Dendritic cell treated with granulocyte-macrophage colony-stimulating factor and Interleukin-4, amounts not matched to agents 40 ng/mL and 50 ng/mL, for 4 days (primary cell): ENCODE results near the gene ASB1.

Experiments
- H3K27ac Mint-ChIP-seq: one replicate; pipeline ENCODE4 v1.8.0; 2022; ENCODE audit warnings: mild to moderate bottlenecking, mixed read lengths
- H3K27me3 Mint-ChIP-seq: one replicate; pipeline ENCODE4 v1.8.0; 2022; ENCODE audit warnings: mild to moderate bottlenecking, mixed read lengths
- H3K36me3 Mint-ChIP-seq: one replicate; pipeline ENCODE4 v1.8.0; 2022; ENCODE audit warnings: low read depth, mixed read lengths
- H3K4me1 Mint-ChIP-seq: one replicate; pipeline ENCODE4 v1.8.0; 2022; ENCODE audit warnings: low read depth, mixed read lengths
- H3K4me3 Mint-ChIP-seq: one replicate; pipeline ENCODE4 v1.8.0; 2022; ENCODE audit warnings: mild to moderate bottlenecking, moderate library complexity, mixed read lengths
- H3K9me3 Mint-ChIP-seq: one replicate; pipeline ENCODE4 v1.8.0; 2022; ENCODE audit warnings: mixed read lengths
- intact Hi-C: fragments of 100-400 bp; cut with micrococcal nuclease; formaldehyde crosslinking; loops from one replicate; pipeline ENCODE4 v1.15.0; 2022

ASB1 gene

DNA sequence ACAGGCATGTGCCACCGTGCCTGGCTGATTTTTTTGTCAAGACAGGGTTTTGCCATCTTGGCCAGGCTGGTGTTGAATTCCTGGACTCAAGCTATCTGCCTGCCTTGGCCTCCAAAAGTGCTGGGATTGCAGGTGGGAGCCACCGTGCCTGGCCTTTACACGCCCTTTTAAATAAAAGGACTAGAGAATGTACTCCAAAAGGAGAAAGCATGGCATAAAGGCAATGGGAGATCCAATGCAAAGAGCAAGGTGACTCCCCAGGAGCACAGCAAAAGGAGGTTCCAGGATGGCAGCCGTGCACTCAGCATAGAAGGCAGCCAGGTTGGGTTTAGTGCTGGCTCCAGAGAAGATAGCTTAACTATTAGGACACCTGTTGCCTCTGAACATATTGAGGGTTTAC lies 27.1 kb downstream of the ASB1 start:
- H3K27ac Mint-ChIP-seq: no peak overlapping the region
- intact Hi-C loops: no loop called here
- no peak overlapping the region for H3K4me3 Mint-ChIP-seq
- H3K4me1 Mint-ChIP-seq: peaks cover 18% of the 10 kb centered on the region
- peaks cover 27% of the 10 kb centered on the region for H3K9me3 Mint-ChIP-seq
- peaks cover 36% of the 10 kb centered on the region for H3K36me3 Mint-ChIP-seq
- H3K27me3 Mint-ChIP-seq: no peaks in the 10 kb centered on the region

DNA sequence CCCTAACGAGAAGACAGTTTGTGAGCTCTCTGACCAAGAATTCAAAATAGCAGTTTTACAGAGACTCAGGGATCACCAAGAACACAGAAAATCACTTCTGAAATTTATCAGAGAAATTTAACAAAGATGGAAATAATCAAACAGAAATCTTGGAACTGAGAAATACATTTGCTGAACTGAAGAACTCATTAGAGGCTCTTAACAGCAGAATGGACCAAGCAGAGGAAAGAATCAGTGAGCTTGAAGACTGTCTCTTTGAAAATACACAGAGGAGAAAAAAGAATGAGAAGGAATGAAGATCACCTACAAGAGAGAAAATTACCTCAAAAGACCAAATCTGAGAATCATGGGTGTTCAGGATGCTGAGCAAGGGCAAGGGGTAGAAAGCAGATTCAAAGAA lies 29.7 kb downstream of the ASB1 start:
- Mint-ChIP-seq H3K36me3 (peaks cover 14% of the 10 kb centered on the region), H3K4me1 (no peaks in the 10 kb centered on the region), H3K27ac (no peak overlapping the region), H3K4me3 (no peak overlapping the region), H3K27me3 (no peaks in the 10 kb centered on the region), H3K9me3 (peaks cover 27% of the 10 kb centered on the region)
- intact Hi-C loops: no loop called here

DNA sequence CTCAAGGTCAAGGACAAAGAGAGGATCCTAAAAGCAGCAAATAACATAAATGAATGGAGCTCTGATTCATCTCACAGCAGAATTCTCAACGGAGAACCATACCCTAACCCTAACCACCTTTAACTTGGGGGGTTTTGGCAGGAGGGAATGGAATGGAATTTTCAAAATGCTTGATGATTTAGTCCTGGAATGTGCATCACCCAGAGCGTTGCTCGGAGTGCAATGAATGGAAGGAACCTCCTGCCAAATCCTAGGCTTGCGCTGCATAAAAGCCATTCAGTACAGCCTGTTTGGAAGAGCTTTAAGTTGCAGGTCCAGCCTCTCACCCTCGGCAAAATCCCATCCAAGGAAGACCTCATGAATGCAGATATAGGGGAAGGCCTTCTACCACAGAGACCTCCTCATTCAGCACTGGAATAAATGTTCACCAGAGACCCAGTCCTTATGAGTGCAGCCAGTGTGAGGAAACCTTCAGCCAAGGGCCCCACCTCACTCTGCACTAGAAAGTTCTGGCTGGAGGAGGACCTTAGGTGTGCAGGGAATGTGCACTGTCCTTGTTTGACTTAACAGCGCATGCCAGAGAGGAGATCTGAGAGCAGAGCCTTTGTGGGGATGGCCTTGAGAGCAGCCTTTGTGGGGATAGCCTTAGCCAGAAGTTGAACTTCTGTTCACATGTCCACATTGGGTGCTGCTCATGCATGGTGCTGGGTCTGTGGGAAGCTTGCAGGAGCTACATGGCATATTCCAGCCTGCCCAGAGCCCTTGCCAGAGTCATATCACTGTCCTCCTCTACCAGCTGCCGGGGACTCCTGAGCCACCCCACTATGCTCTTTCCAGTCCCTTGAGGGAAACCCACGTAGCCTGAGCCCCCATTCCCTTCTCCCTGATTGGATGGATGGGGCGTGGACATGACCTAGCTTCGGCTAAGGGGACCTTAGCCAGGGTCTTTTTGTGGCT lies 30.5 kb downstream of the ASB1 start:
- H3K36me3 Mint-ChIP-seq: peaks cover 6% of the 10 kb centered on the region
- no peaks in the 10 kb centered on the region for H3K4me1 Mint-ChIP-seq
- H3K4me3 Mint-ChIP-seq: no peak overlapping the region
- peaks cover 27% of the 10 kb centered on the region for H3K9me3 Mint-ChIP-seq
- intact Hi-C loops: no loop called here
- no peaks in the 10 kb centered on the region for H3K27me3 Mint-ChIP-seq
- no peak overlapping the region for H3K27ac Mint-ChIP-seq

- Mint-ChIP-seq H3K27me3 (no peaks in the 10 kb centered on the region), H3K4me1 (no peaks in the 10 kb centered on the region), H3K9me3 (peaks cover 27% of the 10 kb centered on the region), H3K36me3 (no peaks in the 10 kb centered on the region), H3K27ac (no peak overlapping the region), H3K4me3 (no peak overlapping the region)
- intact Hi-C loops: no loop called here
These were observed 31.2 kb downstream of the ASB1 start for GRCh38 chr2:238457927-238458324.

DNA sequence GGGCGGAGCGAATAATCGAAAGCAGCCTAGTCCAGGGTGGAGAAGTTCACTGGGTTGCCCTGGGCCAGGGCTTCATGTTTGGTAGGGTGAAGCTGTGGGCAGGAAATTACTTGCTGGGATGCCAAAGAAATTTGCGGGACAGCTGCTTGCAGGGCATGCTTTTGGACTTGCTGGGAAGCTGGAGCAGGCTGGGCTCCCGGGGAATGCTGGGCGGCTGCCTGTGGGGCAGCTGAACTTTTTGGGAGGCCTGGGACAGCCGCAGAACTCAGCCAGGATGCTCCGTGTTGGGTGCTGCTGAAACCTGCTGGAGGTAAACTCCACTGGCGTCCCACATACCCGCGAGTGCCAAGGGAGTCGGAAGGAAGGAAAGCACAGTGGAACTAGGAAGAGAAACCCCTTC lies 31.9 kb downstream of the ASB1 start:
- Mint-ChIP-seq H3K27ac (no peak overlapping the region), H3K36me3 (no peaks in the 10 kb centered on the region), H3K27me3 (no peaks in the 10 kb centered on the region), H3K9me3 (peaks cover 27% of the 10 kb centered on the region), H3K4me3 (no peak overlapping the region), H3K4me1 (no peaks in the 10 kb centered on the region)
- intact Hi-C loops: no loop called here

- no peaks in the 10 kb centered on the region for H3K4me1 Mint-ChIP-seq
- intact Hi-C loops: no loop called here
These were observed 32.4 kb downstream of the ASB1 start for GRCh38 chr2:238459081-238459629.

GRCh38 chr2:238461051-238461450 lies 34.3 kb downstream of the ASB1 start:
- intact Hi-C loops: no loop called here
- Mint-ChIP-seq H3K4me1 (no peaks in the 10 kb centered on the region), H3K9me3 (peaks cover 11% of the 10 kb centered on the region), H3K27me3 (no peaks in the 10 kb centered on the region), H3K4me3 (no peak overlapping the region), H3K36me3 (no peaks in the 10 kb centered on the region), H3K27ac (no peak overlapping the region)

More at GRCh38 chr2:238459081-238459629, 32.4 kb downstream of the ASB1 start:
- H3K36me3 Mint-ChIP-seq: no peaks in the 10 kb centered on the region
- no peak overlapping the region for H3K4me3 Mint-ChIP-seq
- peaks cover 27% of the 10 kb centered on the region for H3K9me3 Mint-ChIP-seq
- H3K27me3 Mint-ChIP-seq: no peaks in the 10 kb centered on the region
- no peak overlapping the region for H3K27ac Mint-ChIP-seq

GRCh38 chr2:238461491-238461890 lies 34.8 kb downstream of the ASB1 start:
- intact Hi-C loops: no loop called here
- H3K4me1 Mint-ChIP-seq: no peaks in the 10 kb centered on the region
- peaks cover 7% of the 10 kb centered on the region for H3K9me3 Mint-ChIP-seq
- H3K27ac Mint-ChIP-seq: no peak overlapping the region
- H3K4me3 Mint-ChIP-seq: no peak overlapping the region
- no peaks in the 10 kb centered on the region for H3K36me3 Mint-ChIP-seq
- H3K27me3 Mint-ChIP-seq: no peaks in the 10 kb centered on the region

DNA sequence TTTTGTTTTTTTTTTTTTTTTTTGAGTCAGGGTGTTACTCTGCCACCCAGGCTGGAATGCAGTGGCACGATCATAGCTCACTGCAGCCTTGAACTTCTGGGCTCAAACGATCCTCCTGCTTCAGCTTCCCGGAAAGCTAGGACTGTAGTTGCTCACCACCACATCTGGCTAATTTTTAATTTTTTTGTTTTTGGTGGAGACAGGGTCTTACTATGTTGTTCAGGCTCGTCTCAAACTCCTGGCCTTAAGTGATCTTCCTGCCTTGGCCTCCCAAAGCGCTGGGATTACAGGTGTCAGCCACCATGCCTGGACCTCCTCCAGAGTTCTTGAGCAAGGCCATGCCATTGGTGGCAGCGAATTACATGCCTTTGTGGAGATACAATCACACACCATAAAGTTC lies 35.2 kb downstream of the ASB1 start:
- Mint-ChIP-seq H3K27me3 (no peaks in the 10 kb centered on the region), H3K36me3 (no peaks in the 10 kb centered on the region)

DNA sequence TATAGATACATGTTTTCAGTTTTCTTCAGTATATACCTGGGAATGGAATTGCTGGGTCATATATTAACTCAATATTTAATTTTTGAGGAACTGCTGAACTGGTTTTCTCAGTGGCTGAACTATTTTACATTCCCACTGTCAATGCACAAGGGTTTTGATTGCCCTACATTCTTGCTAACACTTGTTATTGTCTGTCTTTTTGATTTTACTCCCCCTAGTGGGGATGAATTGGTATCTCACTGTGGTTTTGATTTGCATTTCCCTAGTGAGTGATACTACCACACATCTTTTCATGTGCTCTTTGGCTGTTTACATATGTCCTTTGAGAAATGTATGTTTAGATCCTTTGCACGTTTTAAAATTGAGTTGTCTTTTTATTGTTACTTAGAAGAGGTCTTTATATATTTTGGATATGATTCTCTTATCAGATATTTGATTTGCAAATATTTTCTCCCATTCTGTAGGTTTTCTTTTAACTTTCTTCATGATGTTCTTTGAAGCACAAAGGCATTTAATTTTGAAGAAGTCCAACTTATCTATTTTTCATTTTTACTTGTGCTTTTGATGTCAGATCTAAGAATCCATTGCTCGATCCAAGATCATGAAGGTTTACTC lies 36.2 kb downstream of the ASB1 start:
- H3K4me3 Mint-ChIP-seq: no peak overlapping the region
- intact Hi-C loops: loop anchor here (1.0 kb wide), 1 partner anchor 93 kb away; no protein-coding TSS in a partner anchor
- H3K27ac Mint-ChIP-seq: no peak overlapping the region
- no peaks in the 10 kb centered on the region for H3K4me1 Mint-ChIP-seq
- no peaks in the 10 kb centered on the region for H3K27me3 Mint-ChIP-seq
- H3K9me3 Mint-ChIP-seq: no peaks in the 10 kb centered on the region
- no peaks in the 10 kb centered on the region for H3K36me3 Mint-ChIP-seq

More for the DNA sequence above, 35.2 kb downstream of the ASB1 start:
- intact Hi-C loops: no loop called here
- no peak overlapping the region for H3K4me3 Mint-ChIP-seq
- no peak overlapping the region for H3K27ac Mint-ChIP-seq
- no peaks in the 10 kb centered on the region for H3K4me1 Mint-ChIP-seq
- peaks cover 2% of the 10 kb centered on the region for H3K9me3 Mint-ChIP-seq

DNA sequence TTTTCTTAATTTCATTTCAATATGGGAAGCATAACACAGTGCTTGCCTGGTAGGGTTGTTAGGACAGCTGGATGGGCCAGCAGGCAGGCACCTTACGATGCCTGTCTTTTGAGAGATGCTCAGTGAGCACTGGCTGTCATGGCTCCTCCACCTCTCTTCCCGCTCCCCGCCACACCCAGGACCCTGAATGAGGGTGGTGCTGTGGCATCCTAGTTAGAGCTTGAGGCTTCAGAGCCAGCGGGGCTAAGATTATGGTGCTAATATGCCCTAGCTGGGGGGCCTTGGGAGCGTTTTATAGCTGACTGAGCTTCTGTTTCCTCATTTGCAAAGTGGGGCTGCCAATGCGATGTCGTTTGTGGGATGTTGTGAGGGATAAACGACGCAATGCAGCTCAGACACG lies 37.7 kb downstream of the ASB1 start:
- Mint-ChIP-seq H3K27me3 (peaks cover 6% of the 10 kb centered on the region), H3K4me1 (no peaks in the 10 kb centered on the region)
- intact Hi-C loops: no loop called here

DNA sequence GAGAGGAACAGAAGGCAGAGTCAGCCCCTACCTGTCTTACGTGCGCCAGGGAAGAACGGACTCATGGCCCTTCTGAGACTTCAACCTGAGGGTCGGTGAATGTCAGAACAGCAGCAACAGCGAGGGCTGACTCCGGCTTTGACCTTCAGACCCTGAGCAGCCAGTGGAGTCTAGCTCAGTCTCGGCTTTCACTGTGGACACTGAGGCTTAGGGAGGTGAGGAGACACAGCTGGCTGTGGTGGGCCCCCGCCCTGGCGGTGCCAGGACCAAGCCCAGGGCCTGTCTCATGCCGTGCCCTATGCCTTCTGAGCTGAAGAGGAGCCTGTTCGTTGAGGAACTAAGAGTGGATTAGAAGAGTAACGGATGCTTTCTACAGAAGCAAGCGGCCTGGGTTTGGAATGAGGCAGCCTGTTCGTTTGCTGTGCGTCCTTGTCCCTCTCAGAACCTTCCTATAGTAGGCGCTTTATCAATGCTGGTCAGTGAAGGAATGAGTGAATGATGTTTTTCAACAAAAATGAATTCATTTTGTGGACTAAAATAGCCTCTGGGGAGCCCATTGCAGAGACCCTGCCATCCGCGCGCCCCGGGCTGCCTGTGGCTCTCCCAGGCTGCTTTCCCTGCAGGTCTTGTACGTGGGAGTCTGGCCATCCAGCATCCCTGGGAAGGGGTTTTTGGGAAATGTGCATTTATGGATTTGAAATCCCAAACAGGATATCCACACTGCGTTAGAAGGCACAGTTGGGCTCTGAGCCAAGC lies 38.9 kb downstream of the ASB1 start:
- intact Hi-C loops: no loop called here
- Mint-ChIP-seq H3K36me3 (no peaks in the 10 kb centered on the region), H3K27ac (no peak overlapping the region), H3K4me3 (no peak overlapping the region), H3K4me1 (no peaks in the 10 kb centered on the region), H3K9me3 (peaks cover 10% of the 10 kb centered on the region), H3K27me3 (peaks cover 6% of the 10 kb centered on the region)

More for the DNA sequence above, 37.7 kb downstream of the ASB1 start:
- Mint-ChIP-seq H3K36me3 (no peaks in the 10 kb centered on the region), H3K9me3 (peaks cover 9% of the 10 kb centered on the region), H3K4me3 (no peak overlapping the region), H3K27ac (no peak overlapping the region)

- Mint-ChIP-seq H3K27ac (no peak overlapping the region), H3K4me3 (no peak overlapping the region), H3K9me3 (peaks cover 10% of the 10 kb centered on the region), H3K4me1 (no peaks in the 10 kb centered on the region), H3K27me3 (peaks cover 7% of the 10 kb centered on the region), H3K36me3 (no peaks in the 10 kb centered on the region)
- intact Hi-C loops: no loop called here
These were observed 39.6 kb downstream of the ASB1 start for GRCh38 chr2:238466243-238466756.
